ENCODE measurements around the gene TRPC6.

Gene TRPC6

DNA sequence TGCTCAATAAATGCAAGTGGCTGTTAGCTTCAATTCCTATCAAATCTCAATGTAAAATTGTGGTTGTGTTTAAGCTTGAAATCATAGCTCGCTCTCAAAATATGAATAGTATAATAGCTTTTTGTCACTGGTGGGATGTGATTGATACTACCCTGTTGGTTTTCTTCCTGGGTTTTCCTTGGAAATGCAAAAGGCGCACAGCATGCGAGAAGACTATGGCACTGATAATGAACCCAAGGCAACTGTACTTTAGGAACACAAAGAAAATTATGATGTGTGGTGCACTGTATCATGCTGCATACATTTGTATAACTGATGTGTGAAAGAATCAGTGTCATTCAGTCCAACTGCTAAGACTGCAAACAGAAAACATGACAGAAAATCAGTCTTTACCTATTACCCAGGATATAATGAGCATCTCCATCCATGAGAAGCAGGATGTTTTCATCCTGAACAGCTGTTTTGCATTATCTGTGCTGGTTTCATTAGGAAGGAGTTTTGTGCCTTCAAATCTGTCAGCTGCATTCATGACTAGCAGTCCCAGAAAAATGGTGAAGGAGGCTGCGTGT is 101.2 kb downstream of the TRPC6 start:
- no peak overlapping the region for H3K4me3 ChIP-seq (ENCODE audit: low read depth in 1 of 2, low read length in 2 of 2)
- no peak for DNase-seq

DNA sequence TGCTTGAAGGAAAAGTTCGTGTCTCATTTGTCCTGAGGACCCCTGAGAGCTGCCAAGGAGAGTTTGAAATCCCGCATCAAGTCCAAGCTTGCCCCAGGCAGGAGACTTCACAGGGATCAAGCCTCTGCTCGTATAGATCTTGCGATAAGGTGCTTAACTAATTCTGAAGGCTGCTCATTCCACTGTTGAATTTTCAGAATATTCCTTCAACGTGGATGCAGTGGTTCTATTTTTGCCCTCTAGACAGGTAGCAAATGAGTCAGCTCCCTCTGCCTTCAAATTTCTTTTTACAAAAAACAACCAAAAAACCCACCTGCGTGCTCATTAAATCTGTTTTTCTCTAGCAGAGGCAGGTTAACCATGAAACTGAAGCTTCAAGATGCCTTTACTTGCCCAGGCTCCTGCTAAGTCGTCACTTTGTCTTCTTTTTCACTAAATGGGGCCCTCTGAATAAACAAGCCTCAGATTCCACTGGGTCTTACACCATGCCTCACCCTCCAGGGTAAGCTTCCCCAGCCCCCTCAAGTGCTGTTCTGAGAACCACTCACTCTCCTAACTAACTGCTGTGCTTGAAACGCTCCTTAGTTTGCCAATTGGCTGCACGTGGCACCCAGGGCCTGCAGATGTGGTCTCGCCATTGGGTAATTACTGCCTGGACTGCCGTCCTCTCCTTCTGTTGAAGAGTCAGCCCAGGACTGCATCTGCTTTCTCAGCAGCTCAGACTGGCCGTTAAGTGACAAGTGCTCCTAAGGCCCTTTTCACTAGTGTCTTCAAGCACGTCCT is 105.0 kb downstream of the TRPC6 start:
- Histone ChIP-seq H3K36me3 (ENCODE audit: insufficient read depth, low read length) (no peaks in the 10 kb centered on the region), H2AFZ (ENCODE audit: low read depth, low read length) (no peak overlapping the region), H3K4me2 (ENCODE audit: insufficient read depth, low read length) (no peak overlapping the region), H3K27me3 (ENCODE audit: insufficient read depth, low read length, poor library complexity) (no peaks in the 10 kb centered on the region), H4K20me1 (ENCODE audit: insufficient read depth, low read length) (no peaks in the 10 kb centered on the region), H3K4me3 (ENCODE audit: low read depth in 1 of 2, low read length in 2 of 2) (no peak overlapping the region), H3K27ac (ENCODE audit: low read length) (no peak overlapping the region), H3K9me3 (ENCODE audit: insufficient read depth, low read length, severe bottlenecking) (no peaks in the 10 kb centered on the region), H3K4me1 (ENCODE audit: insufficient read depth, low read length) (no peaks in the 10 kb centered on the region), H3K9ac (ENCODE audit: low read depth, low read length) (no peak overlapping the region), H3K79me2 (ENCODE audit: insufficient read depth, low read length) (no peaks in the 10 kb centered on the region)
- no peak for TF ChIP-seq EZH2 (IDR thresholded peaks at IDR 0.05; ENCODE audit: borderline replicate concordance, low read depth, low read length, severe bottlenecking)
- DNase-seq (no peak), ATAC-seq (ENCODE audit: insufficient read depth, low read depth) (no peak)

More for the DNA sequence above, 101.2 kb downstream of the TRPC6 start:
- TF ChIP-seq, protein P1, sequence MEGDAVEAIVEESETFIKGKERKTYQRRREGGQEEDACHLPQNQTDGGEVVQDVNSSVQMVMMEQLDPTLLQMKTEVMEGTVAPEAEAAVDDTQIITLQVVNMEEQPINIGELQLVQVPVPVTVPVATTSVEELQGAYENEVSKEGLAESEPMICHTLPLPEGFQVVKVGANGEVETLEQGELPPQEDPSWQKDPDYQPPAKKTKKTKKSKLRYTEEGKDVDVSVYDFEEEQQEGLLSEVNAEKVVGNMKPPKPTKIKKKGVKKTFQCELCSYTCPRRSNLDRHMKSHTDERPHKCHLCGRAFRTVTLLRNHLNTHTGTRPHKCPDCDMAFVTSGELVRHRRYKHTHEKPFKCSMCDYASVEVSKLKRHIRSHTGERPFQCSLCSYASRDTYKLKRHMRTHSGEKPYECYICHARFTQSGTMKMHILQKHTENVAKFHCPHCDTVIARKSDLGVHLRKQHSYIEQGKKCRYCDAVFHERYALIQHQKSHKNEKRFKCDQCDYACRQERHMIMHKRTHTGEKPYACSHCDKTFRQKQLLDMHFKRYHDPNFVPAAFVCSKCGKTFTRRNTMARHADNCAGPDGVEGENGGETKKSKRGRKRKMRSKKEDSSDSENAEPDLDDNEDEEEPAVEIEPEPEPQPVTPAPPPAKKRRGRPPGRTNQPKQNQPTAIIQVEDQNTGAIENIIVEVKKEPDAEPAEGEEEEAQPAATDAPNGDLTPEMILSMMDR (IDR thresholded peaks at IDR 0.05; ENCODE audit: borderline replicate concordance, extremely low read depth, low read length, poor library complexity, severe bottlenecking) = no peak
- no peak for TF ChIP-seq EZH2 (IDR thresholded peaks at IDR 0.05; ENCODE audit: borderline replicate concordance, low read depth, low read length, severe bottlenecking)
- Histone ChIP-seq H3K36me3 (ENCODE audit: insufficient read depth, low read length) (no peaks in the 10 kb centered on the region), H3K27ac (ENCODE audit: low read length) (no peak overlapping the region), H3K4me1 (ENCODE audit: insufficient read depth, low read length) (no peaks in the 10 kb centered on the region), H3K9me3 (ENCODE audit: insufficient read depth, low read length, severe bottlenecking) (no peaks in the 10 kb centered on the region), H3K4me2 (ENCODE audit: insufficient read depth, low read length) (no peak overlapping the region), H4K20me1 (ENCODE audit: insufficient read depth, low read length) (no peaks in the 10 kb centered on the region), H2AFZ (ENCODE audit: low read depth, low read length) (no peak overlapping the region), H3K79me2 (ENCODE audit: insufficient read depth, low read length) (no peaks in the 10 kb centered on the region), H3K9ac (ENCODE audit: low read depth, low read length) (no peak overlapping the region), H3K27me3 (ENCODE audit: insufficient read depth, low read length, poor library complexity) (no peaks in the 10 kb centered on the region)
- no peak for ATAC-seq (ENCODE audit: insufficient read depth, low read depth)

DNA sequence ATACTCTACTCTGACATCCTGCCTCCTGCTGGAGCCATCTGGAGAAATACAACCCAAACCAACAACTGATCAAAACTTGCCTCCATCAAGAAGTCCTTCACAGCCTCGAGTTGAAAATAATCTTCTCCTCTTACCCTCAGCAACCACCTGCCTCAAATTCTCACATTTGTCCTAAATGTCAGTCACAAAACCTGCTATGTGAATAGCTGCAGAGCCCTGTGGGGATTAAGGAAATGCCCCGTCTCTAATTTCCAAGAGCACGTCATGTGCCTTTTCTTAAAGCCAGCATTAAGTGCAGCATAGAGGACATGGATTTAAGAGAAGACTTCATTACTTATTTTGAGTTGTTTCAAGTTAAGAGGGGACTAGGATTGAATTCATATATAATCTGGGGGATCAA is 105.9 kb downstream of the TRPC6 start:
- no peak for DNase-seq
- Histone ChIP-seq H3K27ac (ENCODE audit: low read length) (no peak overlapping the region), H4K20me1 (ENCODE audit: insufficient read depth, low read length) (no peaks in the 10 kb centered on the region), H3K79me2 (ENCODE audit: insufficient read depth, low read length) (no peaks in the 10 kb centered on the region), H3K4me2 (ENCODE audit: insufficient read depth, low read length) (no peak overlapping the region), H2AFZ (ENCODE audit: low read depth, low read length) (no peak overlapping the region), H3K27me3 (ENCODE audit: insufficient read depth, low read length, poor library complexity) (no peaks in the 10 kb centered on the region), H3K9me3 (ENCODE audit: insufficient read depth, low read length, severe bottlenecking) (no peaks in the 10 kb centered on the region), H3K4me3 (ENCODE audit: low read depth in 1 of 2, low read length in 2 of 2) (no peak overlapping the region), H3K36me3 (ENCODE audit: insufficient read depth, low read length) (no peaks in the 10 kb centered on the region), H3K9ac (ENCODE audit: low read depth, low read length) (no peak overlapping the region), H3K4me1 (ENCODE audit: insufficient read depth, low read length) (no peaks in the 10 kb centered on the region)
- no peak for TF ChIP-seq EZH2 (IDR thresholded peaks at IDR 0.05; ENCODE audit: borderline replicate concordance, low read depth, low read length, severe bottlenecking)
- TF ChIP-seq, protein P1 (IDR thresholded peaks at IDR 0.05; ENCODE audit: borderline replicate concordance, extremely low read depth, low read length, poor library complexity, severe bottlenecking) = no peak
- no peak for ATAC-seq (ENCODE audit: insufficient read depth, low read depth)

- H4K20me1 ChIP-seq (ENCODE audit: insufficient read depth, low read length) = no peaks in the 10 kb centered on the region
- H3K36me3 ChIP-seq (ENCODE audit: insufficient read depth, low read length) = no peaks in the 10 kb centered on the region
- no peak overlapping the region for H3K27ac ChIP-seq (ENCODE audit: low read length)
- H3K27me3 ChIP-seq (ENCODE audit: insufficient read depth, low read length, poor library complexity) = no peaks in the 10 kb centered on the region
- no peak for DNase-seq
- no peaks in the 10 kb centered on the region for H3K9me3 ChIP-seq (ENCODE audit: insufficient read depth, low read length, severe bottlenecking)
- ATAC-seq (ENCODE audit: insufficient read depth, low read depth) = no peak
- no peak overlapping the region for H3K4me3 ChIP-seq (ENCODE audit: low read depth in 1 of 2, low read length in 2 of 2)
- TF ChIP-seq, protein P1 (IDR thresholded peaks at IDR 0.05; ENCODE audit: borderline replicate concordance, extremely low read depth, low read length, poor library complexity, severe bottlenecking) = no peak
- TF ChIP-seq EZH2 (IDR thresholded peaks at IDR 0.05; ENCODE audit: borderline replicate concordance, low read depth, low read length, severe bottlenecking) = no peak
- no peaks in the 10 kb centered on the region for H3K4me1 ChIP-seq (ENCODE audit: insufficient read depth, low read length)
- no peak overlapping the region for H2AFZ ChIP-seq (ENCODE audit: low read depth, low read length)
- no peak overlapping the region for H3K9ac ChIP-seq (ENCODE audit: low read depth, low read length)
- H3K4me2 ChIP-seq (ENCODE audit: insufficient read depth, low read length) = no peak overlapping the region
- H3K79me2 ChIP-seq (ENCODE audit: insufficient read depth, low read length) = no peaks in the 10 kb centered on the region
Measured at GRCh38 chr11:101476191-101476590, 107.6 kb downstream of the TRPC6 start.

Data from DND-41 (cell line).